NCI-H1092 treated with DMSO at 0.1 percent for 48 hours (cell line): ENCODE data around the gene LRIT3.
"Not testable (repeated sequence)": the region's sequence is repeated elsewhere in the genome, so short reads cannot be mapped to it uniquely, and the experiment has no call there.

Experiments used
- DNase-seq: peaks from one replicate; lab custom pipeline; 2025; lab: John Stamatoyannopoulos, UW

Gene LRIT3

DNA sequence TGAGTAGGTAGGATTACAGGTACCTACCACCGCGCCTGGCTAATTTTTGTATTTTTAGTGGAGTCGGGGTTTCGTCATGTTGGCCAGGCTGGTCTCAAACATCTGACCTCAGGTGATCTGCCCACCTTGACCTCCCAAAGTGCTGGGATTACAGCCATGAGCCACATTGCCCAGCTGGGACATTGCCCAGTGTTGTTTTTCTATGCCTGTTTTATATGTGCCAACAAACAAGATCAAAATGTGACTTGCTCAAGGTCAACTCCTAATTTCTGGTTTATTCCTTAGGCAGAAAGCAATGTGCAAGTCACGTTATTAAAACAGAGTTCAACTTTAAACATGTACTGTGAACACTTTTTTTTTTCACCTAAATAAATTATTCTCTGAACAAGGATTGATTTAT, 2.7 kb downstream of the LRIT3 start:
- no peak for DNase-seq

DNA sequence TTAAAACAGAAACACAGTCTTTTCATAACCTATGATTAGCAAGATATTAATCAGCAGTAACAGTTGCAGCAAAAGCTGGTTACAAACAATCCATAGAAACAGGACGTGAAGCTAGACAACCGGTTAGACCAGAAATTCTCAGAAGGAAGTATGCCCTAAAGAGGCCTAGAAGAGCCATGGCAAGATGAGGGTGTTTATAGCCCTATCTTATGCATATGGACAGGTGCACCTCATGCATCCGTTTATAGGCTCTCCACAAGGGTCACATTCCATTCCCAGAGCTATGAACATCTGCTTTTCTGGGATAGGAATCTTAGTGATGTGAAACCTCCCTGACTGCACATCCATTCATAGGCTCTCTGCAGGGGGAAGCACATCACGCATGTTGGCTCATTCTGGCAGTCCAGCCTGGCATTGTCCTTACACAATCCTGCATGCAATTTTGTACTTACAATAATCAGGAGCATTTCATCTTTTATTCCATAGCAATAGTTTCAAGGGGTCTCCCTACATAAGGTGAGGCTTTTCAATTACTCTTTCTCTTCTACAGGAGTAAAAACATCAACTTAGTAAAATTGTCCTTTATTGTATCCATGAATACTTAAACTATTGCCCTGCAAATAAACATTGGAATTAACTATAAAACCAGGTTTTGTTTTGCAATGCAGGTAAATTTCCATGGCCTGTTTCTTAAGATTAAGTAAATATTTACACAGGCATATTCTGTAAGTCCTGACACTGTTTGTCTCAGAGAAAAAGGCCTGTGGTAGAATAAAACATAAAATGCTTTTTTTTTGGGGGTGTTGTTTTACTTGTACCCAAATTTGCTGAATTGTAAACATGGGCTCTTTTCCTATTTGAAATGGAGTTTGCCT, 11.8 kb downstream of the LRIT3 start:
- not testable (repeated sequence) for DNase-seq

DNA sequence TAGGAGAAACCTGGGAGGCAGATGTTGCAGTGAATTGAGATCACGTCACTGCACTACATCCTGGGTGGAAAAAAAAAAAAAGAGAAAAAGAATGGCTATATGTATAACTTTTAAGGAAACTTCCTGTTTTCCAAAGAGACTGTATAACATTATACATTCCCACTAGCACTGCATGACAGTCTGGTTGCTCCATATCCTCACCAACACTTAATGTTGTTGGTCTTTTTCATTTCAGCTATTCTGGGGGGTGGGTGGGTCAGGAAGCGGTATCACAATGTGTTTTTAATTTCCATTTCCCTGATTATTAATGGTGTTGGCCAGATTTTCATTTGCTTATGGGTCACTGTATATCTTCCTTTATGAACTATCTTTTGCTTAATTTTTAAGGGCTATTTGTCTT, 13.4 kb downstream of the LRIT3 start:
- no peak for DNase-seq

DNA sequence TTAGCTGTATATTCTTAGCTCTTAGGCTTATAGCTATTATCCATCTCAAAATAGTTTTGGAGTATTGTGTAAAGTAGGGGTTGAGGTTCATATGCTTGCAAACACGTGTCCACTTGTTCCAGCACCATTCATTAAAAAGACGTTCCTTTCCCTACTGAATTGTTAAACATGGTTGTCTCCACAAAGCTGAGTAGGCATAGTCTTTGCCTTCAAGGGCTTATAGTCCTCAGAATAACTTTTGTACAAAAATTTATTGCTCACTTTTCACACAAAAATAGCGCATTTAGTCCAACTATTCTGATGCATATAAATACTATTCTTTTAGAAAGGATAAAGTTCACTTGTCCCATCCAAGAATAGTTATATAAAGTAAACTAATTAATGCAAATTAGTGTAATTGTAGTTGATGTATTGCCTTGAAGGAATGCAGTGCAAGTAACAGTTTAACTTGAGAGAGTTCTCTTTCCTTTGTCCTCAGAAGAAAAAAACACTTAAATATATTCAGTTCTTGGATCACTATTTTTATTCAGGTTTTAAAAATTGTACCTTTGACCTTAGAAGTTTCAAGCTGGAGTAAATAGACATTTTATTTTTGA, 14.1 kb downstream of the LRIT3 start:
- no peak for DNase-seq

DNA sequence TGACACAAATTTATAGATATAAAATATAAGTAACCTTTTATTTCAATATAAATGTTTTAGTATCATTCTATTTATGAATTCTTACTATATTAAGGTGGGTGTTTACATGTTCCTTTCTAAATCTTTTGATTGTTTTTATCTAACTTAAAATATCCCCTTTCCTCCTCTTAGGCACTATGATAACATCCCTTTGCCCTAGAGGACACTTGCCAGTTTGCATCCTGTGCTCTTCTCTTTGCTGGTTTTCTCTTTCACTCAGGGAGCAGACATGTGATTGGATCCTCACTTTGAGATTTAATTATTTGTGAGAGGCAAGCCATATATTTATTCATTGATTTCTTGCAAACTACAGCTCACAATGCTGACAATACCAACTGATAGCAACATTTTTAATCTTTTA, 16.2 kb downstream of the LRIT3 start:
- no peak for DNase-seq

DNA sequence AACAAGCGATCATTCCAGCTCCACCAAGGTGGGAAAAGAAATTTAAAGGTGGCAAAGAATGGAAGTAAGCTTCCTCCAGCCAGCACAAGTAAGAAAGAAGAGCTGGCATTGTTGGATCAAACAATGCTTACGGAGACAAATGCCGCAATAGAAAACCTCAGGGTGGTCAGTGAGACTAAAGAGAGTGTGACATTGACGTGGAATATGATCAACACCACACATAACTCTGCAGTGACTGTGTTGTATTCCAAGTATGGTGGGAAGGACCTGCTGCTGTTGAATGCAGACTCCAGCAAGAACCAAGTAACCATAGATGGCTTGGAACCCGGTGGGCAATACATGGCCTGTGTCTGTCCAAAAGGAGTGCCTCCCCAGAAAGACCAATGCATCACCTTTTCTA, 22.2 kb downstream of the LRIT3 start:
- DNase-seq = no peak

DNA sequence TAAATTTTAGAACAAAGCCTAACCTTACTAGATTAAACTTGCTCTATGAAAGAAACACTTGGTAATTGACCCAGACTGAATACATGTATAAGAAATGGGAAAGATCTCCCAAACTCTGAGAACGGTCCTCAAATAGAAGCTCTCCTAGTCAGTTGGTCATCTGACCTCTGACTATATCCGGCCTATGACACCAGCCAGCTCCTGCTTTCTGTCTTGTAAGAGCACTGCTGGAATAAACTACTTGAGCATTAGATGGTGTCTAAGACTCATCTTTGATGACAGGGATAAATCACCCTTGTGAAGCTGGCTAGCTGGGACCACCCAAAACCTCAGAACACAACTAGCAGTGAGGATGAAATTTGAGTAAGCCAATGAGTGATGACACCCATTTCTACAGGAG, 24.2 kb downstream of the LRIT3 start:
- DNase-seq = no peak

DNA sequence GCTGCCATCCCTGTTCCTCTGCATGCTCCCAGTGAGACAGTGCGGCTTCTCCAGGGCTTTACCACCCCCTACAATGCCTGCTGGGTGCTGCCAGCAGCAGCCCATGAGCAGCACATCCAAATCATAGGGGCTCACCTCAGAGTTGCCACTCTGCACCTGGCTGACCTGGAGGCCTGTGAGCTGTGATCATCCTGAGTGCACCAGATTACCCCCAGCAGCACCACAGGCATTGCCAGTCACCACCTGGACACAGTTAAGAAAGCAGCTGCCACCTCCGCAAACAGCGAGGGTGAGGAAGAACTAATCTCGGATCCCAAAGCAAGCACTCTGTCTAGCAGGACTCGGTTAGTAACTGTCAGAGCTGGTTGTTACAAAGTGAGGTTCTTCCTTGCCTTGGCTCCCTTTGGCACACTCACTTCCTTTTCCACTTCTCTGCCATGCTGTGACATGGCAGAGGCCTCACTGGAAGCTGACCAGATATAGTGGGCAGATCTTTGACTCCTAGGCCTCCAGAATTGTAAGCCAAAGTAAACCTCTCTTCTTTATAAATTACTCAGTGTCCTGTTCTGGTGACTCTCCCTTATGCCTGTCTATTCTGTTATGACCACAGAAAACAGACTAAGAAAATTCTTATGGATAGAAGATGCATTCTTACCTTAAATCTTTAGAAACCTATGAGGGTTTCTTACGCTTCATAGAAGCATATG, 25.2 kb downstream of the LRIT3 start:
- DNase-seq = no peak

DNA sequence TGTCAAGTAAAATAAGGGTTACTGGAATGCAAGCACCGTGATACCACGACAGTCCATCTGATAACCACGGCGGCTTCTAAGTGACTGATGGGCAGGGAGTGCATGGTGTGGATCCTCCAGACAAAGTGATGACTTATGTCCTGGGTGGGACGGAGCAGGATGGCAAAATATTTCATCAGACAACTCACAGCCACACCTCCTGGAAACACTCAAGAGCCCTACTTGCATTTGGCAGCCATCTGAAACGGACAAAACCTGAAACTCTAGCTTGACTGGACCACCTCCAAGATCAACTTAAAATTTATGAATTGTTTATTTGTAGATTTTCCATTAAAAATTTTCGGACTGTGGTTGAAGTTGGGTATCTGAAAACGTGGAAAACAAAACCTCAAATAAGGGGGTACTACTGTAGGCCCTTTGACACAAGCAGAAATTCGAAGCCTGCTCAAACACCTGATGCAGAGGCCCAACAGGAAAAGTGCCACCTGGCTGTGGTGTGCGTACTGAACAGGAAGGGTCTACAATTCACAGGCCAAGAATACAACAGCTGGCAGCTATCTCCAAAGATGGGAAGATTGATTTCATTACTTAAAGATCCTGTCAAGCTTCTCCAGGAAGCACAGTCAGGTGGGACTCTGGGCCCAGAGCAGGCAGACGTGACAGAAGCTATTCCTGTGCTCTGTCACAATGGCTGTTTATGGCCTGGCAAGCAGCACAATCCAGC, 26.0 kb downstream of the LRIT3 start:
- no peak for DNase-seq

DNA sequence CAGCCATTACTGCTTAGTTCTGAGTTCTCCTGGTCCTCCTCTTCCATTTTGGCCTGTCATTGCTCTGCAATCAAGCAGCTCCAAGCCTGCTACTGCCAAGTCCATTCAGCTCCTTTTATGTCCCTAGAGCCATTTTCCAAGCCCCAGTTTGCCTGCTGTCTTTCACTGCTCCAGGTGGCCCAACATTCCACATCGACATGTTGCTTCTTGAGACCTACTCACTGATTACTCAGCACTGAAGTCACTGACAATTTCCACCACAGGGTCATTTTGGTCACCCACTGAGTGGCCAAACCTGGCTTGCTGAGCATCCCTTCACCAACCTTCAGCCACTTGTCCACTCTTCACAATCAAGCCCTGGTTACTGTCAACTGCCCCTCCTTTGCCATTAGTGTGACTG, 27.2 kb downstream of the LRIT3 start:
- no peak for DNase-seq

DNA sequence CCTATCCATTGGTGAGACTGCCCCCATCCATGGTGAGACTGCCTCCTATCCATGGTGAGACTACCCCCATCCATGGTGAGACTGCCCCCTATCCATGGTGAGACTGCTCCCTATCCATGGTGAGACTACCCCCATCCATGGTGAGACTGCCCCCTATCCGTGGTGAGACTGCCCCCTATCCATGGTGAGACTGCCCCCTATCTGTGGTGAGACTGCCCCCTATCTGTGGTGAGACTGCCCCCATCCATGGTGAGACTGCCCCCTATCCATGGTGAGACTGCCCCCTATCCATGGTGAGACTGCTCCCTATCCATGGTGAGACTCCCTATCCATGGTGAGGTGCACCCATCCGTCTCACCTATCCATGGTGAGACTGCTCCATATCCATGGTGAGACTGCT, 27.6 kb downstream of the LRIT3 start:
- DNase-seq = not testable (repeated sequence)

DNA sequence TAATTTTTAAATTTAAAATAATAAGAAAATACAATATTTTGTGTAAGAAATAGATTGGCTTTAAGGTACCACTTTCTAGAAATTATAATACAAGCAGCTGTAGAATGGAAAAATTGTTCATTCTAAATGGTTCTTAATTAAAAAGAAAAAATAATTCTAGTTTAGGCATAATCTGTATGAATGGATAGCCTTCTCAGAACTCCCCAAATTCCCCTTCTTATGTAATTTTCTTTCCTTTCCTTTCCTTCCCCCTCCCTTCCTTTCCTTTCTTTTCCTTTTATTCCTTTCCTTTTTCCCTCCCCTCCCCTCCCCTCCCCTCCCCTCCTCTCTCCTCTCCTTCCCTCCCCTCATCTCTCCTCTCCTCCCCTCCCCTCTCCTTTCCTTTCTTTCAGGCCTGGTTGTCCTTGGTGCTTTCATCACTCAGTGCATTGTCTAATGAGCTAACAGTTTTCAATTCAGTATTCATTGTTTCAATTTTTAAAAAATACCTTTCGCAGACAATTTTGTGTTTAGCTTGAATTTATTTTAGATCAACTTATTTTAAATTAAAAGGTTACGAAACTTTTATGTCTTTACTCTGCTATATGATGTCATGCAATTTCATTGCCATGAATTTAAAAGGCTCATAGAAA, 28.8 kb downstream of the LRIT3 start:
- no peak for DNase-seq

DNA sequence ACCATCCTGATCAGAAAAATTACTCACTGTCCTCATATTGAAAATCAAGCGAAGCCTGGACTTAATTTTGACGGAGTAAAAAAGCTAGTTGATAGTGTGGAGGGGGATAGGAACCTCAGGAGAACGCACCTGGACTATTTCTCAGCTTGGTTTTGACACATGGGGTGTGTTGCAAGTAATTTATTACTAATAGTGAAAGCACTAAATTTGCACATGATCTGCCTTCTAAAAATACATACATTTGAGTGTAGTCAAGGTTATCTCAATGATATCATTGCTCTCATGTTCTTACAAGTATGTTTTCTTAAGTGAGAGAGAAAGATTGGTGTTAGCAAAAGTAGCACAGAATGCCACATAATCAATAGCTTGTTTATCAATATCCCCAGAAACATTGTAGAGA, 29.5 kb downstream of the LRIT3 start:
- DNase-seq = no peak

DNA sequence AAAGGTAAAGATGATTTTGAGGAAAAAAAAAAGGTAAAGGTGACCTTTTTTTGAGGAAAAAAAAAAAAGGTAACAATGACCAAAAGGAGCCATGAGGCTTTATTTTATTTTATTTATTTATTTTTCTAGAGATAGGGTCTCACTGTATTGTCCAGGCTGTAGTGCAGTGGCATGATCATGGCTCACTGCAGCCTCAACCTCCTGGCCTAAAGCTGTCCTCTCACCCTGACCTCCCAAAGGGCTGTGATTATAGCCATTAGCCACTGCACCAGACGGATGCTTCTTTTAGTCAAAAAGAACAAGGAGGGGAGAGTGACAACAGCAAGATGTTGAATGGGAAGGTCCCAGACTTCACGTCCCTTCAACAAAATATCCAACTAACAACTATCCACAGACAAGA, 30.4 kb downstream of the LRIT3 start:
- no peak for DNase-seq

DNA sequence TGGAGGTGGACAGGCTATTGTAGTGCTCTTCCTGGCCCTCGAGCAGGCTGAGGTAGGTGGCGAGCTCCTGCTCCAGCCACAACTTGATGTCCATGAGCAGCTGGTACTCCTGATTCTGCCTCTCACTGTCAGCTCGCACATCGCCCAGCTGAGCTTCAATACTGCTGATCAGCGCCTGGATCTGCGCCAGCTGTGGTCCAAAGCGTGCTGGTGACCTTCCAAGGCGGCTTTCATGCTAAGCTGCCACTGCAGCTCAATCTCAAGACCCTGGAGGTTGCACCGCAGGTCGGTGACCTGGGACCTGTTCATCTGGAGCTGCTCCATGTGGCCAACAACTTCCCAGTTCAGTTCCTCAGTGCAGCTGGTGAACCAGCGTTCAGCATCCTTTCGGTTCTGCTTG, 31.2 kb downstream of the LRIT3 start:
- DNase-seq = no peak

DNA sequence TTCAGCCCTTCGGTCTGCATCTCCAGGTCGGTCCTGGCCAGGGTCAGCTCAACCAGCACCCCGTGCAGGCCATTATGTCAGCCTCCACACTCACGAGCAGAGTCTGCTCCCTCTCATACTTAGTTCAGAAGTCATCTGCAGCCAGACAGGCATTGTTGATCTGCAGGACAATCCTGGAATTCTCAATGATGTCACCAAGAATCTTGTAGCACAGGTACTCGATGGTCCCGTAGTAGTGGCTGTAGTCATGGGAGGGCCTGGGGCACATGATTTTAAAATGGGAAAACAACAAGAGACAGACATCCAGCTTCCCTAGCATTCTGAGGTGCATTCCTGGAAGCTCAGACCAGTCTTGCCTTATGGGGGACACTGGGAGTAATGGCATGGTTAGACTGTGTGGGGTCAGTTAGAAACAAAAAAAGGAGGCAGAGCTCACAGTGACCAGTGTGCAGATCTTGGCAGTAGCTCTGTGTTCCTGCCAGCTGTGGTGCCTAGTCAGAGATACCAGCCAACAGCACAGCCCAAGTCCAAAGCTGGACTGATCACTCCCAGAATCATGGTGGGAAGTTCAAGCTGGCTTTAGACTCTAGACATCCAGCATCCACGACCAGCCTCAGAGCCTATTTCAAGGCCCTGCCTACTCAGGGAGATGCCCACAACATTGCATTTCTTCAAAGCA, 31.9 kb downstream of the LRIT3 start:
- DNase-seq = no peak

DNA sequence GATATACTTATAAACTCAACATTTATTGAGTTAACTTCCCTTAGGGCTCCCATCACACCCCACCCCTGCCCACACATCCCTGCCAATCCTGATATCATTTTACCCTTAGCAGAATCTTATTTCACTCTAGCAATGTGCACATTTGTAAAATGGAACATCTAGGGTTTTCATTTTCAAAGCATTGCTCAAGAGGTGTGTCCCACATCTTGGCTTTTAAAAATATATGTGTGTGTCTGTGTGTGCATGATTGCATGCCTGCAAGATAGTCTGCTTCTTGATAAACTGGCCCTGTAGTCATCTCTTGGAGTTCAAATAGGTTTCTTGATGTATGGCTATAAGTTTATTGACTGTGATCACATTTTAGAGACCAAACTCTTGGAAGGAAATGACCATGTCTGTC, 38.4 kb downstream of the LRIT3 start:
- DNase-seq = no peak

DNA sequence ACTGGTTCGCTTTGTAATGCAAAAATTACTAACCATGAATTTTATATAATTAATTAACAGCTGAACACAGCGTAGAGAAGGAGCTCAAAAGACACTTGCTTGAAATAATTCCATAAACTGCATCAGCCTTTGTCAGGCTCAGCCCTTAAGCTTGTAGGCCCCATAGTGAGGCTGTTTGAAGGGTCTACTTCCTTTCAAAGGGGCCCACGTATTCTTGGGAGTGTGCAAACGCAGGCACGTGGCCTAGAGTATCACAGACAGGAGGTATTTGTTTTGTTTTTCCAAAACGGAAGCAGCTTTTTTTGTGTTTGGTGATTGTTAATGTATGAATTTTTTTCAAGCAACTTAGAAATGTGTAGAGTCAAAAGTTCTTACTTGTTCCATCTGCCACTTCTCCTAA, 39.2 kb downstream of the LRIT3 start:
- no peak for DNase-seq

DNA sequence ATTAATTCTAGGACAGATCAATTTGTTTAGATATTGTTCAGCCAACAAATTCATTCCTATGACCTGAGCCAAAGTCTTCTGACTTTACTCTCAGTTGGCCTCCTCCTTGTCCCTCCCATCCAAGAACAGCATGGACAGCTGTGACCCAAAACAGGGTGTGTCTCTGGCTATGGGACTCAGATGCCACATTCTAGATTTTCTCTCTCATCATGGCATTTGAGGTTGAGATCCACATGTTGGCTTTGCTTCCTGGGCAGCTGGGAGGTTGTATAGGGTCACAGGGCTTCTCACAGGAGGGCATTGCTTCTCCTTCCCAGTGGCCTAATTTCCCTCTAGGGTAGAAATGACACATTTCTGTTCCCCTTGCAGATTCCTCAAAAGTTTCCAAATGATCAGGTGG, 42.2 kb downstream of the LRIT3 start:
- no peak for DNase-seq

DNA sequence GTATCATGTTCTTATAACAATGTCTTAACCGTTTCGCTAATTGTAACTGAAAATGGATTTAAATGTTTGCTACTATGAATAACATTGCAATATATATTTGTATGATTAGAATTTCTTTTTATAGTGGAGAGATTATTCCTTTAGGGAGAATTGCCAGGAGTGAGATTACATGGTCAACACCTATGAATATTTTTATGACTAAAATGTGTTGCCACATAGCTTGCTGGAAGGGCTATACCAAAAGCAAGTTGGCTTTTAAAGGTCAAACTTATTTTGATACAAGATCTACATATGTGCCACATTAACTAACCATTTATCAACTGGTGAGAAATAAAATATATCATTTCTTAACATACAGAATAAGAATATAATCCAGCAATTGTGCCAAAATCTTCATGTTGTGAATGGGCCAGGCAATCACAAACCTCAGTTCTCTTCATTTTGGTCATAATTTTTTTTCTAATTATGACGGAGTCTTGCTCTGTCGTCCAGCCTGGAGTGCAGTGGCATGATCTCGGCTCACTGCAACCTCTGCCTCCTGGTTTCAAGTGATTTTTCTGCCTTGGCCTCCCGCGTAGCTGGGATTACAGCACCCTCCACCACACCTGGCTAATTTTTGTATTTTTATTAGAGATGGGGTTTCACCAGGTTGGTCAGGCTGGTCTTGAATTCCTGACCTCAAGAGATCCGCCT, 54.8 kb downstream of the LRIT3 start:
- DNase-seq = no peak

DNA sequence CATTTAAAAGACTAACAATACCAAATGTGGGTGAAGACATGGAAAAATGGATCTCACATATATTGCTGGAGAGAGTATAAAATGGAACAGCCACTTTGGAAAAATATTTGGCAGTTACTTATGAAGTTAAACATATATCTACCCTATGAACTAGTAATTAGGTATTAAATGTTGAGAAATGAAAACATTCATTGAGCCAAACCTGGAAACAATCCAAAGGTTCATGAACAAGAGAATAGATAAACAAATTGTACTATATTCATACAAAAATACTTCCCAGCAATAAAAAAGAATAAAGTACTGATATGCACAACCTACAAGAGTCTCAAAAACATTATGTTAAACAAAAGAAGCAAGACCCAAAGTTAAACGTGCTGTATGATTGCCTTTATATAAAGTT, 60.8 kb downstream of the LRIT3 start:
- DNase-seq = no peak
